ENCODE results near the gene ZCWPW2. TPM values are rescaled to one million over a fixed set of nuclear protein-coding genes. Genes with fewer than 3 reads are reported as not detected.

ZCWPW2 gene
- 1 to 10 TPM; 2.7 to 4.0 (median 3.2) TPM for total RNA-seq
- polyA plus RNA-seq, result 1 to 10 TPM in 2 of 3 donors, under 1 TPM in 1; 0.74 to 2.0 (median 1.8) TPM
- long read RNA-seq, donor 1, partial matches to known transcripts, result 0 of 1 reads
- long read RNA-seq, donor 1, other reads (novel, unspliced or antisense), result 1 of 1 reads
- long read RNA-seq, donor 2, partial matches to known transcripts, result 3 of 36 reads
- long read RNA-seq, donor 2, other reads (novel, unspliced or antisense), result 33 of 36 reads

GRCh38 chr3:28348629-28349468 lies at the start of gene ZCWPW2, which contains the start of gene AZI2:
ZCWPW2 (plus strand) TSS chr3:28348721; CDS start chr3:28413069, 64,348 bp downstream.
AZI2 (minus strand) TSS chr3:28348824; CDS start chr3:28340617, 8,207 bp downstream.
- DNase-seq (peak; percentile 97 to 98), ATAC-seq (peak; percentile 96 to 97 (median 97))
- peaks cover 42% of the 10 kb centered on the region for H3K4me1 ChIP-seq
- peak within 1 kb of the TSS; percentile 99 for H3K27ac ChIP-seq
- H3K9me3 ChIP-seq, result peaks cover 11% of the 10 kb centered on the region
- H3K27me3 ChIP-seq (ENCODE audit: insufficient read depth in 3 of 3, low read length in 2 of 3), result no peaks in the 10 kb centered on the region
- 0 to 1% (median 1%) methylated on average over 73 to 83 of the region's 83 CpGs for WGBS, 3 donors
- peak within 1 kb of the TSS; percentile 87 for H3K4me3 ChIP-seq
- intact Hi-C loops (cut with DNase I), result no loop called here
- TF ChIP-seq CTCF (IDR thresholded peaks at IDR 0.05), result peak; percentile 11
- peaks cover 0 to 4% of the 10 kb centered on the region in 2 donors for H3K36me3 ChIP-seq (ENCODE audit: insufficient read depth in 1 of 2, low read depth in 1 of 2)

- ATAC-seq (no peak), DNase-seq (no peak)
- H3K9me3 ChIP-seq, result no peaks in the 10 kb centered on the region
- no peak overlapping the region for H3K27ac ChIP-seq
- no peaks in the 10 kb centered on the region for H3K27me3 ChIP-seq (ENCODE audit: insufficient read depth in 3 of 3, low read length in 2 of 3)
- H3K4me3 ChIP-seq, result no peak overlapping the region
- intact Hi-C loops (cut with DNase I), result no loop called here
- H3K4me1 ChIP-seq, result peaks cover 10% of the 10 kb centered on the region
- no peak for TF ChIP-seq CTCF (IDR thresholded peaks at IDR 0.05)
- WGBS, 3 donors, result 87 to 91% (median 88%) methylated on average over 1 of the region's 1 CpG
- H3K36me3 ChIP-seq (ENCODE audit: insufficient read depth in 1 of 2, low read depth in 1 of 2), result no peaks in the 10 kb centered on the region
These were observed 48.8 kb upstream of the ZCWPW2 start for GRCh38 chr3:28299705-28300104.

- no peak for DNase-seq
- no peaks in the 10 kb centered on the region for H3K9me3 ChIP-seq
- peaks cover 10% of the 10 kb centered on the region for H3K4me1 ChIP-seq
- intact Hi-C loops (cut with DNase I), result no loop called here
- no peak for TF ChIP-seq CTCF (IDR thresholded peaks at IDR 0.05)
- ATAC-seq, result no peak
- no peaks in the 10 kb centered on the region for H3K36me3 ChIP-seq (ENCODE audit: insufficient read depth in 1 of 2, low read depth in 1 of 2)
- no peaks in the 10 kb centered on the region for H3K27me3 ChIP-seq (ENCODE audit: insufficient read depth in 3 of 3, low read length in 2 of 3)
- H3K4me3 ChIP-seq, result no peak overlapping the region
- WGBS, 3 donors, result 88 to 93% (median 93%) methylated on average over 5 of the region's 5 CpGs
- no peak overlapping the region for H3K27ac ChIP-seq
These were observed 48.1 kb upstream of the ZCWPW2 start for GRCh38 chr3:28300345-28300962.

GRCh38 chr3:28301688-28302087 lies 46.8 kb upstream of the ZCWPW2 start:
- intact Hi-C loops (cut with DNase I), result no loop called here
- TF ChIP-seq CTCF (IDR thresholded peaks at IDR 0.05), result no peak
- Histone ChIP-seq H3K27me3 (ENCODE audit: insufficient read depth in 3 of 3, low read length in 2 of 3) (no peaks in the 10 kb centered on the region), H3K27ac (no peak overlapping the region), H3K9me3 (no peaks in the 10 kb centered on the region), H3K36me3 (ENCODE audit: insufficient read depth in 1 of 2, low read depth in 1 of 2) (no peaks in the 10 kb centered on the region), H3K4me3 (no peak overlapping the region), H3K4me1 (peaks cover 10% of the 10 kb centered on the region)
- DNase-seq (no peak), ATAC-seq (no peak)
- 89 to 94% (median 90%) methylated on average over 4 of the region's 4 CpGs for WGBS, 3 donors

Measured in psoas muscle (tissue), 8 donors.